ENCODE data around the gene NPW. TPM values are rescaled to one million over a fixed set of nuclear protein-coding genes. Genes with fewer than 3 reads are reported as not detected.
A peak's percentile ranks its signal among the peaks of the same experiment; 100 is the strongest.

NPW gene
- total RNA-seq, 1 donor from 2014 or later, result not detected

DNA sequence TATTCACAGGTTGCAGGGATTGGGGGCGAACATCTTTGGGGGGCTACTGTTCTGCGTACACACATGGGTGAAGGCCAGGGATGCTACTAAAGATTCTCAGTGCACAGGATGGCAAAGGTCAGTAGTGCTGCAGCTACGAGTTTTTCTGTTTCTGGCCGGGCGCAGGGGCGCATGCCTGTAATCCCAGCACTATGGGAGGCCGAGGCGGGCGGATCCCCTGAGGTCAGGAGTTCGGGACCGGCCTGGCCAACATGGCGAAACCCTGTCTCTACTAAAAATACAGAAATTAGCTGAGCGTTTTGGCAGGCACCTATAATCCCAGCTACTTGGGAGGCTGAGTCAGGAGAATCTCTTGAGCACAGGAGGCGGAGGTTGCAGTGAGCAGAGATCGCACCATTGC lies 6.1 kb upstream of the NPW start:
- Histone ChIP-seq H3K36me3 (ENCODE audit: control insufficient read depth, insufficient read depth, low read length) (no peaks in the 10 kb centered on the region), H3K4me3 (ENCODE audit: low read depth, low read length) (no peak overlapping the region), H3K27me3 (ENCODE audit: control insufficient read depth, insufficient read depth, low read length) (no peaks in the 10 kb centered on the region)
- FAIRE-seq (no peak), DNase-seq (ENCODE audit: low read depth) (no peak)
- TF ChIP-seq, protein P1, sequence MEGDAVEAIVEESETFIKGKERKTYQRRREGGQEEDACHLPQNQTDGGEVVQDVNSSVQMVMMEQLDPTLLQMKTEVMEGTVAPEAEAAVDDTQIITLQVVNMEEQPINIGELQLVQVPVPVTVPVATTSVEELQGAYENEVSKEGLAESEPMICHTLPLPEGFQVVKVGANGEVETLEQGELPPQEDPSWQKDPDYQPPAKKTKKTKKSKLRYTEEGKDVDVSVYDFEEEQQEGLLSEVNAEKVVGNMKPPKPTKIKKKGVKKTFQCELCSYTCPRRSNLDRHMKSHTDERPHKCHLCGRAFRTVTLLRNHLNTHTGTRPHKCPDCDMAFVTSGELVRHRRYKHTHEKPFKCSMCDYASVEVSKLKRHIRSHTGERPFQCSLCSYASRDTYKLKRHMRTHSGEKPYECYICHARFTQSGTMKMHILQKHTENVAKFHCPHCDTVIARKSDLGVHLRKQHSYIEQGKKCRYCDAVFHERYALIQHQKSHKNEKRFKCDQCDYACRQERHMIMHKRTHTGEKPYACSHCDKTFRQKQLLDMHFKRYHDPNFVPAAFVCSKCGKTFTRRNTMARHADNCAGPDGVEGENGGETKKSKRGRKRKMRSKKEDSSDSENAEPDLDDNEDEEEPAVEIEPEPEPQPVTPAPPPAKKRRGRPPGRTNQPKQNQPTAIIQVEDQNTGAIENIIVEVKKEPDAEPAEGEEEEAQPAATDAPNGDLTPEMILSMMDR (IDR thresholded peaks at IDR 0.05; ENCODE audit: insufficient read depth, low read length, severe bottlenecking), result no peak

DNA sequence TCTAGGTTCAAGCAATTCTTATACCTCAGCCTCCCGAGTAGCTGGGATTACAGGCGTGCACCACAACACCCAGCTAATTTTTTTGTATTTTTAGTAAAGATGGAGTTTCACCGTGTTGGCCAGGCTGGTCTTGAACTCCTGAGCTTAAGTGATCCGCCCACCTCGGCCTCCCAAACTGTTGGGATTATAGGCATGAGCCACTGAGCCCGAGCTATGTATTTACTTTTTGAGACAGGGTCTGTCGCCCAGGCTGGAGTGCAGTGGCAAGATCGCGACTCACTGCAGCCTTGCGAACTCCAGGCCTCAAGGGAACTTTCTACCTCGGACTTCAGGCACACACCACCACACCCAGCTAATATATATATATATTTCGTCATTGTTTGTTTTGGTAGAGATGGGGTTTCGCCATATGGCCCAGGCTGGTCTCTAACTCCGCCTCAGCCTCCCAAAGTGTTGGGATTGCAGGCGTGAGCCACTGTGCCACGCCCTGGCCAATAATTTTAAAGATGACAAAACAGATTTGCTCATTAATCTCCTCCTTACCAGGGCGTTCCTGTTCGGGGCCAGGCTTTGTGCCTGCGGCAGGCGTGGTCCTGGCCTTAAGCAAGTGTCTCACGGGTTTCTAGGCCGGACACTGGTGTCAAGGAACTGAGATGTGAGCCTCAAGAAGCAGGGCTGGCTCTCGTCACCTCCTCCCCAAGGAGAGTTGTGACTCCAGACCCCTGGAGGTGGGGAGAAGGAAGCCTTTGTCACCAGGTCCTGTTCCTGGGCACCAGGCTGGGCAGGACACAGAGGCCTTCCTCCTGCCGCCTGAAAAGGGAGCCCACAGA lies 4.3 kb upstream of the NPW start:
- Histone ChIP-seq H3K4me3 (ENCODE audit: low read depth, low read length) (no peak overlapping the region), H3K36me3 (ENCODE audit: control insufficient read depth, insufficient read depth, low read length) (no peaks in the 10 kb centered on the region), H3K27me3 (ENCODE audit: control insufficient read depth, insufficient read depth, low read length) (peaks cover 8% of the 10 kb centered on the region)
- FAIRE-seq, result no peak
- DNase-seq (ENCODE audit: low read depth), result peak; percentile 93
- TF ChIP-seq, protein P1 (IDR thresholded peaks at IDR 0.05; ENCODE audit: insufficient read depth, low read length, severe bottlenecking), result no peak

DNA sequence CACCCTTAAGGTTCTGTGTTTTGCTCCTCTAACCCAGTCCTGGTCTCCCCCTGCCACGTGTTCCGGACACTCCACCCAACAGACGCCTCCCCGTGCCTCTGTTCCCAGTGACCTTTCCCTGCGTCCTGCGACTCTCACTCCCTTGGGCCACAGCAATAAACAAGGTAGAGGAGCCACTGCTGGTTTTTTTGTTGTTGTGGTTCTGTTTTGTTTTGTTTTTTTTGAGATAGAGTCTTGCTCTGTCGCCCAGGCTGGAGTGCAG lies 3.7 kb upstream of the NPW start:
- Histone ChIP-seq H3K27me3 (ENCODE audit: control insufficient read depth, insufficient read depth, low read length) (peaks cover 11% of the 10 kb centered on the region), H3K4me3 (ENCODE audit: low read depth, low read length) (no peak overlapping the region), H3K36me3 (ENCODE audit: control insufficient read depth, insufficient read depth, low read length) (no peaks in the 10 kb centered on the region)
- DNase-seq (ENCODE audit: low read depth) (no peak), FAIRE-seq (no peak)
- TF ChIP-seq, protein P1 (IDR thresholded peaks at IDR 0.05; ENCODE audit: insufficient read depth, low read length, severe bottlenecking), result no peak

DNA sequence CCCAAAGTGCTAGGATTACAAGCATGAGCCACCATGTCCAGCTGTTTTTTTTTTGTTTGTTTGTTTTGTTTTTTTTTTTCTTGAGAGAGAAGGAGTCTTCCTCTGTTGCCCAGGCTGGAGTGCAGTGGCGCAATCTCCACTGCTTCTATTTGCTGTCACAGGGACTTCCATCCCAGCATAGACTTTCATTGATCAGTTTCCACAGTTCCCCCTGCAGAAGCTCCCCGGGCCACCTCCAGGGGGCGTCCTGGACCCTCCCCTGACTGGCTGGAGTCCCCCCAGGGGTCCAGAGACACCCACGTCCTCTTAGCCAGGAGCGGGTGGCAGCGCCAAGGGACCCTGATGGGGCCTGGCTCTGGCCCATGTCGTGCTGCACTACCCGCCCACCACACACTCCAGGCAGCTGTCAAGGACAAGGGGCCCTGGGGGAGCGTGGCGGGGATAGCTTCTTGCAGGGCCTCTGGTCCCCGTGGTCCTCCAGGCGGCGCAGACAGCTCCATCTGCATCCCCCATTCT lies 3.1 kb upstream of the NPW start:
- TF ChIP-seq, protein P1 (IDR thresholded peaks at IDR 0.05; ENCODE audit: insufficient read depth, low read length, severe bottlenecking), result peak; percentile 29
- Histone ChIP-seq H3K4me3 (ENCODE audit: low read depth, low read length) (no peak overlapping the region), H3K36me3 (ENCODE audit: control insufficient read depth, insufficient read depth, low read length) (no peaks in the 10 kb centered on the region), H3K27me3 (ENCODE audit: control insufficient read depth, insufficient read depth, low read length) (peaks cover 11% of the 10 kb centered on the region)
- no peak for FAIRE-seq
- DNase-seq (ENCODE audit: low read depth), result no peak

DNA sequence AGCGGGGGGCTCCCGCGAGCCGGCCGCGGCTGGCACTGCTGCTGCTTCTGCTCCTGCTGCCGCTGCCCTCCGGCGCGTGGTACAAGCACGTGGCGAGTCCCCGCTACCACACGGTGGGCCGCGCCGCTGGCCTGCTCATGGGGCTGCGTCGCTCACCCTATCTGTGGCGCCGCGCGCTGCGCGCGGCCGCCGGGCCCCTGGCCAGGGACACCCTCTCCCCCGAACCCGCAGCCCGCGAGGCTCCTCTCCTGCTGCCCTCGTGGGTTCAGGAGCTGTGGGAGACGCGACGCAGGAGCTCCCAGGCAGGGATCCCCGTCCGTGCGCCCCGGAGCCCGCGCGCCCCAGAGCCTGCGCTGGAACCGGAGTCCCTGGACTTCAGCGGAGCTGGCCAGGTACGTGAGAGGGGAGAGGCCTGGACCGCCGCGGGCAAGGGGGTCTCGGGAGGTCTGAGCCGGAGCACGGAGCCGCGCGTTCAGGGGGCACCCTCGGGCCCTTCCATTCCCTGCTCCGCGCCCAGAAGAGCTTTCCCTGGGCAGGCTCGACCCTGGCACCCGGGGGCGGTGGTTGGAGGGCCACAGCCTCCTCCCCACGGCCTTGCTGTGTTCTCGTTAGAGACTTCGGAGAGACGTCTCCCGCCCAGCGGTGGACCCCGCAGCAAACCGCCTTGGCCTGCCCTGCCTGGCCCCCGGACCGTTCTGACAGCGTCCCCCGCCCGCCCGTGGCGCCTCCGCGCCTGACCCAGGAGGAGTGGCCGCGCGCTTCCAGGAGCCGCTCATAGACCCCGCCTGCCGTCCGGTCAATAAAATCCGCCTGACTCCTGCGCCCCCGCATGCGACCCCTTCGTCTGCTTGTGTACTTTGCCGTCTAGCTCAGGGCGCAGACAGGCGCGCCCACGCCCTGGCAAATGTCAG lies 591 bp downstream of the NPW start:
- Histone ChIP-seq H3K36me3 (ENCODE audit: control insufficient read depth, insufficient read depth, low read length) (no peaks in the 10 kb centered on the region), H3K27me3 (ENCODE audit: control insufficient read depth, insufficient read depth, low read length) (peaks cover 11% of the 10 kb centered on the region), H3K4me3 (ENCODE audit: low read depth, low read length) (no peak overlapping the region)
- DNase-seq (ENCODE audit: low read depth) (no peak), FAIRE-seq (no peak)
- TF ChIP-seq, protein P1 (IDR thresholded peaks at IDR 0.05; ENCODE audit: insufficient read depth, low read length, severe bottlenecking), result no peak

All from bronchial epithelial cell (primary cell).